Chondrocyte (in vitro differentiated cells): ENCODE data around the gene EPS8. TPM values are rescaled to one million over a fixed set of nuclear protein-coding genes. Genes with fewer than 3 reads are reported as not detected.

Experiments
- DNase-seq: peaks from one replicate; pipeline ENCODE4 v3.0.0; 2021; ENCODE audit warnings: mixed read lengths, low spot score
- H3K27ac Mint-ChIP-seq: one replicate; pipeline ENCODE4 v1.8.0; 2021; ENCODE audit warnings: mild to moderate bottlenecking, moderate library complexity, mixed read lengths; ENCODE audit not compliant: unreplicated experiment
- H3K27me3 Mint-ChIP-seq: 2 replicates; pipeline ENCODE4 v1.8.0; 2021; ENCODE audit warnings: low read depth, mixed read lengths
- H3K36me3 Mint-ChIP-seq: 2 replicates; pipeline ENCODE4 v1.8.0; 2021; ENCODE audit warnings: low read depth, mixed read lengths
- H3K4me1 Mint-ChIP-seq: 2 replicates; pipeline ENCODE4 v1.8.0; 2021; ENCODE audit warnings: low read depth, mild to moderate bottlenecking, mixed read lengths
- H3K4me3 Mint-ChIP-seq: one replicate; pipeline ENCODE4 v1.8.0; 2021; ENCODE audit warnings: mild to moderate bottlenecking, moderate library complexity, mixed read lengths; ENCODE audit not compliant: unreplicated experiment
- H3K9me3 Mint-ChIP-seq: 2 replicates; pipeline ENCODE4 v1.8.0; 2021; ENCODE audit warnings: low read depth, mixed read lengths
- CTCF ChIP-seq: fragments of 200-600 bp; sonication (generic); IDR thresholded peaks from 2 replicates; pipeline ENCODE4 v1.5.0; 2021; ENCODE audit warnings: antibody characterized with exemption, mild to moderate bottlenecking, moderate library complexity
- total RNA-seq: library from RNA; stranded (reverse); gene quantifications from 3 replicates; pipeline ENCODE4 v1.2.1, GENCODE V29; 2021

Gene EPS8
- total RNA-seq, 1 donor from 2014 or later, result 114 TPM

GRCh38 chr12:15808250-15808649, 19.1 kb upstream of the EPS8 start:
- Mint-ChIP-seq H3K4me1 (peaks cover 14% of the 10 kb centered on the region), H3K9me3 (no peaks in the 10 kb centered on the region), H3K36me3 (no peaks in the 10 kb centered on the region), H3K4me3 (no peak overlapping the region), H3K27ac (no peak overlapping the region), H3K27me3 (no peaks in the 10 kb centered on the region)
- TF ChIP-seq CTCF, result no peak
- no peak for DNase-seq

- no peak overlapping the region for H3K4me3 Mint-ChIP-seq
- DNase-seq, result no peak
- no peak overlapping the region for H3K27ac Mint-ChIP-seq
- no peak for TF ChIP-seq CTCF
- no peaks in the 10 kb centered on the region for H3K36me3 Mint-ChIP-seq
- no peaks in the 10 kb centered on the region for H3K9me3 Mint-ChIP-seq
- H3K4me1 Mint-ChIP-seq, result peaks cover 7% of the 10 kb centered on the region
- no peaks in the 10 kb centered on the region for H3K27me3 Mint-ChIP-seq
Measured at GRCh38 chr12:15806826-15807225, 17.6 kb upstream of the EPS8 start.

GRCh38 chr12:15801770-15802744, 12.9 kb upstream of the EPS8 start:
- no peaks in the 10 kb centered on the region for H3K27me3 Mint-ChIP-seq
- H3K4me1 Mint-ChIP-seq, result peaks cover 5% of the 10 kb centered on the region
- no peak for TF ChIP-seq CTCF
- no peak overlapping the region for H3K27ac Mint-ChIP-seq
- no peaks in the 10 kb centered on the region for H3K9me3 Mint-ChIP-seq
- no peaks in the 10 kb centered on the region for H3K36me3 Mint-ChIP-seq
- H3K4me3 Mint-ChIP-seq, result no peak overlapping the region
- DNase-seq, result no peak

GRCh38 chr12:15800278-15800677, 11.1 kb upstream of the EPS8 start:
- no peak overlapping the region for H3K27ac Mint-ChIP-seq
- no peak for DNase-seq
- H3K9me3 Mint-ChIP-seq, result no peaks in the 10 kb centered on the region
- peaks cover 5% of the 10 kb centered on the region for H3K4me1 Mint-ChIP-seq
- H3K36me3 Mint-ChIP-seq, result no peaks in the 10 kb centered on the region
- TF ChIP-seq CTCF, result no peak
- no peaks in the 10 kb centered on the region for H3K27me3 Mint-ChIP-seq
- H3K4me3 Mint-ChIP-seq, result no peak overlapping the region

- TF ChIP-seq CTCF, result no peak
- no peak overlapping the region for H3K4me3 Mint-ChIP-seq
- no peaks in the 10 kb centered on the region for H3K27me3 Mint-ChIP-seq
- no peaks in the 10 kb centered on the region for H3K36me3 Mint-ChIP-seq
- peaks cover 5% of the 10 kb centered on the region for H3K9me3 Mint-ChIP-seq
- no peak for DNase-seq
- H3K4me1 Mint-ChIP-seq, result peaks cover 5% of the 10 kb centered on the region
- H3K27ac Mint-ChIP-seq, result no peak overlapping the region
Measured at GRCh38 chr12:15797818-15798217, 8.6 kb upstream of the EPS8 start.
